GM19372 (cell line): ENCODE results near the gene CELF2.

ENCODE experiments used
- ATAC-seq: cut with Tn5 transposase; IDR thresholded peaks from one replicate; pipeline ENCODE4 v1.9.1; 2021; ENCODE audit warnings: mild to moderate bottlenecking, low read depth, moderate library complexity; ENCODE audit not compliant: unreplicated experiment

The CELF2 gene

DNA sequence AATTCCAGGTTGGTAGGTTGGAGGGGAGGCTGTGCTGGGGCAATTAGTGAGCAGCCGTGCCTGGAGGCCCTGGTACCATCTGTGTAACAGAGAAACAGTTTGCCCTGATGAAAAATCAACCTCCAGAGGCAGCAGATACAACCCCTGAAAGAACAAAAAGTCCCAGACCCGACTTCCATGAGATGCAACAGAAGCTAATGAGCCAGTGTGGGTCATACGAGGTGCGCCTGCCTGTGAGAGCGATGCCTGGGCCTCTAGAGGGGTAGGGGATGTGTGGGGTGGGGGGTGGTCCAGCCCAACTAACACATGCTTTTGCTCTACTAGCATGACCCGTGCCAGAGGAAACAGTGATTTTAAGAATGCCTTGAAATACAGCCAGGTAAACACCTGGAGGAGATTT is 39.3 kb downstream of the CELF2 start:
- no peak for ATAC-seq

DNA sequence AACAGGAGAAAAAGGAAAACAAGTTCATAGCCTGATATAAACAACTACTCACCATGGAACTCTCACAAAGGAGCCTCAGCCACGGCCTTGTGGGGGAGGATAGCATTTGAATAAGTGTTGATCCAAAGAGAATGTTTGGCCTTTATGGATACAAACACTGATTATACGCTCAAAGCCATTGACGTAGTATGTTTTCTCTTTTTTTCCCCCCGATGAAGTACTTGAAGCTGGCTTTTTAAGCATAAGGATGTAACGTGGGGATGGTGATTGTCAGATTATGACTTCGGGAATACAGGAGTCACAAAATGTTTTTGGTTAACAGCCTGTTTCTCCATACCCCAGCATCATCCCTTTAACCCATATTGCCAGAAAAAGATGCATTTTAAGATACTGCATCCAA is 39.8 kb downstream of the CELF2 start:
- ATAC-seq: no peak

GRCh38 chr10:11057994-11058393 is 40.3 kb downstream of the CELF2 start:
- ATAC-seq: no peak

DNA sequence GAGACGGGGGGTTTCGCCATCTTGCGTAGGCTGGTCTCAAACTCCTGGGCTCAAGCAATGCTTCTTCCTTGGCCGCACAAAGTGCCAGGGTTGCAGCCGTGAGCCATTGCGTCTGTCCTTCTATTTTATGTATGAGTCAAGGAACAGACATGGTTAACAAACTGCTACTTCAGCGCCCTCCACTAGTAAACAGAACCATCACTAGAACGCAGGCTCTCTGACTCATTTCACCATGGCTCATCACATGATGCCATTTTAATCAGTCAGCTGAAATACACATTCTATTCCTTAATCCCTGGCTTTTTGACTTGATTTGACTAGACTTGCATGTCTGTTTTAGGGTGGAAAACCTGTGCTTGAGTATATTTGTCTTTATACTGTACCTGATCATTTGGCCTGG is 41.3 kb downstream of the CELF2 start:
- ATAC-seq: no peak

- no peak for ATAC-seq
Measured at GRCh38 chr10:11063856-11064255, 46.2 kb downstream of the CELF2 start.

DNA sequence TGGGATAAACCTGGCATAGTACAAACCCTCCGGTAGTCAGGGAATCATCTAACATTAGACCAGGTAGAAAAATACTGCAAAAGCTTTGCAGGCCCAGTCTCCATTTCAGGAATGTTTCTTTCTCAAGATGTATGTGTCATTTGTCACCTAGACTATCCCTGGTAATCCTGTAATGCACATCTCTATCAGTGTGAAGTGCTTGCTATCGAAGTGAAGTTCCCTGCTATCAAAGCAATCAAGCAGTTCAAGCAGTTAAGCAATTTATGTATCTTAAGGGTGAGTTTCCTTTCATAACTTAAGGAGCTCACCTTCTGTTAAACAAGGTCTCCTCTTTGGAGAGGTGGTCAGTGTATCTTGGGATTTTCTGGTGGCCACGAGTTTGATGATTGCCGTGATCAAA is 47.2 kb downstream of the CELF2 start:
- ATAC-seq: no peak

DNA sequence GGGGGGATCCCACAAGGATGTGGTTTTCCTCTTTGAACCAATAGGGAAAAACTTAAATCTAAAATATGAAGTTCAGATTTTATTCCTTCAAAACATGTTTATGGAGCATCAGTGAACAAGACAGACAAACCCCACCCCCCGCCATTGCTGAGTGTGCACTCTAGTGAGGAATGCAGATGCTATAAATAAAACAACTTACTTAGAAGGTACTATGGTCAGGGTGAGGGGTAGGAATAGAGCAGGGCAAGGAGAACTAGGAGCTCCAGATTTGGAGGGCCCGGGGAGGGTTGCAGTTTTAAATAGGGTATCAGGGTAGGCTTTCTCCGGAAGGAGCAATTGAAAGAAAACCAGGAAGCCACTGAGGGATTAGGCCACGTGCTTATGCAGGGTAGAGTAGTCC is 47.9 kb downstream of the CELF2 start:
- no peak for ATAC-seq

DNA sequence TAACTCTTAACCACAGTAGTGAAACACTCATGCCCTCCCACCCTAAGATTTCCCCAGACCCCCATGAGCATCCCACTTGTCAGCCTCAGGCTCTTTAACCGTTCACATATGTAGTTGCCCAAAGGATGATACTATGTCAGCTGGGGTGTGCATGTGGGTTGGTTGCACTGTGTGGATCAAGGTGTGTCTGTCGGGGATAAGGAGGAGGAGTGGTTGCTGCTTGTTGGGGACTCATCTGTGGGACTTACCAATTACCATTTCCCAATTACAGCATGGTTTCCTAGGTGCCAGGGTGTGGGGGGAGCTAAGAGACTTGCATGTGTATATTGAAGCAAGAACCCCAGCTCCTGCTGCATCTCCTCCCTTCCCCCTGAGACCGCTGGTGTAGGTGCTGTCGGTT is 48.8 kb downstream of the CELF2 start:
- no peak for ATAC-seq

DNA sequence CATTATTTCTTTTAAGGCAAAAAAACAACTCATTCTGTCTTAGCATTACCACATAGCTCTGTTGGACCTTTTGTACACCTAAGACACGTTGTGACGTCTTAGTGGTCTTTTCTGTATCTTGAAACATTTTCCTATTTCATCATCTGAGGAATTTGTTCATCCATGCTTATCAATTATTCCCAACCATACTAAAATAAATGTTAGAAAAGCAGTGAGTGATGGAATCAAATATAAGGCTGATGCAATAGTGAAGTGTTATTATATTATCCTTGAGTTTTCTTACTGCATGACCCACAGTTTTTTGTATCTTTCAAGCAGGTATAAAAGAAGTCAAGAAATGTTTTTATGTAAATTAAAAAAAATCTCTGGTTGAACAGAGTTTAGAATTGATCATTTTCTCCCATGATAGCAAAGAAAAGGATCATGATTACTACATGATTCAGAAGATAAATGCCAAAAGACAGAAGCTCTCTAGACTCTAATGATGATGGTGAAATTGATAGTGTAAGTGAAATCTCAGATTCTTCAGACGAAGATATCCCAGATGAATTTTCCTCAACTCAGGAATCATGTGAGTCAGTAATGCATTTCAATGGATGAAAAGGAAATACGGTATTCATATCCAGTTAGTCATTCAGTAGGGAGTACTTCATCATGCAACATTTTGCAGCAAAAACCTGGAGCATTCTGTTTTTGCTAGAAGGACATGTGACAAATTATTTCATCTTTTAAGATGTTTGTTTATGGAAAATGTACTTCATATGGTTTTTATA is 51.4 kb downstream of the CELF2 start:
- no peak for ATAC-seq

GRCh38 chr10:11073410-11073809 is 55.7 kb downstream of the CELF2 start:
- ATAC-seq: no peak

DNA sequence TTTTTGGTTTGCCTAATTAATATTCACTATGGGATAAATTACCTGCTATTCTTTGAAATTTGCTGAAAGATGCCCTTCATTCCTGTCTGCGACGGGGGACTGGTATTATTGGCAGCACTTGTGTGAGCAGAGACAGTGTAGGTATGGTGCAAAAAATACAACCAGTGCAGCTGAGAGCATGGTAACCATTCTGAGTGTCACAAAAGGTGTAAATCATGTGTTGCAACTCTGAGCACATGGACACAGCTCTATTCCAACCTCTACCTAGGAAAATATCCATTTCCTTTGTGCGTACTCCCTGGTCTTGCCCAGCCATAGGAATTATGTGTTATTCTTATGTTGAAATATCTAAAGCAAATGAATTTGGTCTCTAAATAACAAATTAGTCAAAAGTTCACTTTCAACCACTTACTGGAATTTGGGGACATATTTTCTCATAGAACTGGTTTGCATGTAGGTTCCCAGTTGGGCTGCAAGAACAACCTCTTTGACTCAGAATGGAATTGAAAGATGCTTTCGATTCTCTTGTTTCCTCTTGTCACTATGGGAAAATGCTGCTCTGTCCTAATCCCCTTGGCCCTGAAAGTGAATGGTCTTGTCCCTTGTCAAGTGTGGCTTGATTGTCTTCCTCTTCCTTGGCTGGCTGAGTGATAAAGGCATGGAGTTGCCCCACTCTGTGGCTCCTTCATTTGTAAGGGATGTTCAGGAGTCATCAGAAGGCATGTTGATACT is 57.0 kb downstream of the CELF2 start:
- ATAC-seq: no peak

- ATAC-seq: no peak
Measured at GRCh38 chr10:11076221-11076620, 58.5 kb downstream of the CELF2 start.

- ATAC-seq: peak; percentile 65
Measured at GRCh38 chr10:11080564-11080984, 62.9 kb downstream of the CELF2 start.

DNA sequence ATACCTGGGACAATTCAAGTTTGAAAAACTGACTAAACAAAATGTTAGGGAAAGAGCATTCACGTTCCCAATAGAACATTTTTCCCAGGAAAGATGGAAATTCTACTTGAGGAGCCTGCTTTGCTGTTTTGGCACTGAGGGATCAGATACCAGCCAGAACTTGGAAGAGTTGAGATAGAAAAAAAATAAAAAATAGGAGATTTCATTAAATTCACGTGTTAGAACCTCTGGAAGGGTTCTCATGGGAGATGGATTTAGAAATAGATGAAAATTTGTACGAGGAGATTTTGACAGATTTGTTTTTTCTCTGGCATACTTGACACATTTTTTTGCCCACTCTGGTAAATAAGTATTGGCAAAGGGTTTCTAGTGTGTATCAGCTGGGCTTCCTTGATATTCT is 63.7 kb downstream of the CELF2 start:
- ATAC-seq: no peak

GRCh38 chr10:11082526-11082925 is 64.9 kb downstream of the CELF2 start:
- no peak for ATAC-seq

GRCh38 chr10:11083051-11083450 is 65.4 kb downstream of the CELF2 start:
- no peak for ATAC-seq

DNA sequence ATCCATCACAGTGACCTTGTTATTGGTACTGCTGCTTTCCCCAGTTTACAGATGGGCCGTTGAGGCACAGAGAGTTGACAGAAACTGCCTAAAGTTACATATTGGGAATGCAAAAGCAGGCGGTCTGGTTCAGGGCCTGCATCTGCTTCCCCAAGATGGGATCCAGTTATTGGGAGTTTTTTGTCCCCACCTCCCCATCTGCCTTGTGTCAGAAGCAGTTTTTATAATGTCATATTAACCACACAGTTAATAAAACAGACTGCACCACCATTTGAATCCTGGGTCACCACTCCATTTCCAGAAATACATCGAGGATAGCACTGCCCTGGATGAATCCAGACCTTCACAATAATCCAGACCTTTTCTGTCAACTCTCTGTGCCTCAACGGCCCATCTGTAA is 67.9 kb downstream of the CELF2 start:
- ATAC-seq: no peak

GRCh38 chr10:11086177-11086840 is 68.6 kb downstream of the CELF2 start:
- no peak for ATAC-seq

DNA sequence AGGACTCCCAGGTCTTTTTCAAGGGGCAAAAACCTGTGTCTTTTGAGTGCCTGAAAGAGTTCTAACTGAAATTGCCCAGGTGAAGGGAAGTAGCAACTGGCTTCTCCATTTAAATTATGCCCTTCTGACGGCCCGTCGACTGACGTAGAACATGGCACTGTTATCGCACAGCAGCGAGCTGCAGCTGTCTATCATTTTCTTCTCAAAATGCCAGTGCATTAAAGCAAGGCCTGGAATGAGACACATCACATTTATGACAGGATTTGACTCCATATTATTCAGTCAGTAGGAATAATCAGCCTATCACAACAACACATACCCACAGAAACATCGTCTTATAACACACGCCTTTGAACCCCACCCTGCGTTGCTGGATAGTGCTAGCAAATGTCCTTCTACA is 69.7 kb downstream of the CELF2 start:
- no peak for ATAC-seq

DNA sequence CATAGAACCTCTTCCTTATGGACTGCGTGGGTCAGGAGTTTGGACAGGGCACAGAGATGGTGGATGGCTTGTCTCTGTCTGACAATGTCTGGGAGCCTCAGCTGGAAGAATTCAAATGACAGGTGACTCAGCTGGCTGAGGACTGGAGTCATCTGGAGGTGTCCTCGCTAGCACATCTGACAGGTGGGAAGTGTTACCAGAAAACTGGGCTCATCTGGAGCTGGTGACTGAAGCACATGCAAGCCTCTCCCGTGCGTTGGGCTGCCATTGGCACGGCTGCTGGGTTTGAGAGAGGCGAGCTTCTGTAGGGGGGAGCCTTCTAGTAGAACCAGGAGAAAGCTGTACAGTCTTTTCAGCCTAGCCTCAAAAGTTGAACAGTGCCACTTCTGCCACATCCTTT is 71.0 kb downstream of the CELF2 start:
- ATAC-seq: no peak

DNA sequence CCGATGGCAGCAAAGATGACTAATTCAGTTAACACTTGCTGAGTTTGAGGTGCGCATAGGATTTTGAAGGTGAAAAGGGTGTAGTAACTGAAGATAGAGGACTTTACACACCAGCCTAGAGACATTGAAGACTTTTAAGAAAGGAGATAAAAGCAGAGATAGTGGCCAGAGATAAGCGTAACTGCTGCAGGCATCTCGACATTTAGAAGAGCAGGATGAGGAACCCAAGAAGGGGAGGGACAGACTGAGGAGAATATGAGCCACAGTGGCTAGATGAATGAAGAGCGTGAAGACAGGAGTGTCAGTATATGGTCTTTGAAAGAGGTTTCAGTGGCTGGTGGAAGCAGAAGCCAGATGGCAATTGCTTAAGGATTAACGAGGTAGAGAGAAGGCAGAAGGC is 71.6 kb downstream of the CELF2 start:
- no peak for ATAC-seq
